Thoracic aorta (tissue), 2 donors: Measurements from ENCODE around the gene OGG1. TPM values are rescaled to one million over a fixed set of nuclear protein-coding genes. Genes with fewer than 3 reads are reported as not detected.
A peak's percentile ranks its signal among the peaks of the same experiment; 100 is the strongest.

Experiments used
- ATAC-seq: fragments of 150-250 bp; one replicate; pipeline ENCODE4 v1.8.0; 2017; ENCODE audit warnings: low read depth; ENCODE audit not compliant: insufficient number of reproducible peaks, low FRiP score
- DNase-seq: peaks from one replicate; pipeline ENCODE4 v3.0.0-alpha.2; 2020; ENCODE audit warnings: low spot score
- H3K27ac ChIP-seq, 2 donors: fragments of 200-600 bp; sonication (generic); 1 replicate in 1 of 2; 2 replicates in 1 of 2; pipeline ENCODE4 v1.5.1; 2016; ENCODE audit warnings: mild to moderate bottlenecking in 2 of 2, moderate library complexity in 2 of 2
- H3K27me3 ChIP-seq: fragments of 200-600 bp; sonication (generic); replicated peaks from 2 replicates; pipeline ENCODE4 v1.6.0; 2016; ENCODE audit warnings: mild to moderate bottlenecking; ENCODE audit not compliant: insufficient read depth
- H3K36me3 ChIP-seq: fragments of 200-600 bp; sonication (generic); one replicate; pipeline ENCODE4 v1.5.1; 2016
- H3K4me1 ChIP-seq, 2 donors: fragments of 200-600 bp; sonication (generic); 1 replicate in 1 of 2; 2 replicates in 1 of 2; pipeline versions ENCODE4 v1.5.1 to v1.6.0; 2016; ENCODE audit warnings: low read depth in 2 of 2, mild to moderate bottlenecking in 1 of 2; ENCODE audit not compliant: control insufficient read depth in 1 of 2
- H3K4me3 ChIP-seq: fragments of 200-600 bp; sonication (generic); 2 replicates; pipeline ENCODE4 v1.5.1; 2016; ENCODE audit warnings: mild to moderate bottlenecking
- H3K9me3 ChIP-seq: fragments of 200-600 bp; sonication (generic); 2 replicates; pipeline ENCODE4 v1.5.1; 2016
- CTCF ChIP-seq: fragments of 200-600 bp; sonication (generic); IDR thresholded peaks from one replicate; pipeline ENCODE4 v1.5.1; 2019; ENCODE audit warnings: antibody characterized with exemption
- total RNA-seq, 2 donors: library from RNA; depleted of rRNA; stranded (reverse); fragments of >200 nt; gene quantifications; one replicate each; pipeline versions ENCODE4 v1.1.0 to v1.2.3, GENCODE V29; 2016

OGG1 gene
- total RNA-seq, 2 donors from 2014 or later = 23.0 to 26.3 TPM

GRCh38 chr3:9729419-9729818, 20.3 kb upstream of the OGG1 start:
- Histone ChIP-seq H3K27ac (no peak overlapping the region), H3K36me3 (no peaks in the 10 kb centered on the region), H3K4me3 (no peak overlapping the region), H3K9me3 (no peaks in the 10 kb centered on the region), H3K4me1 (peaks cover 15 to 26% of the 10 kb centered on the region in 2 donors), H3K27me3 (no peaks in the 10 kb centered on the region)
- no peak for TF ChIP-seq CTCF
- ATAC-seq = no peak
- DNase-seq = no peak

- ATAC-seq (peak; percentile 65), DNase-seq (no peak)
- peaks cover 15 to 31% of the 10 kb centered on the region in 2 donors for H3K4me1 ChIP-seq
- no peaks in the 10 kb centered on the region for H3K27me3 ChIP-seq
- no peak for TF ChIP-seq CTCF
- peak overlapping the region; percentile 92 for H3K4me3 ChIP-seq
- no peaks in the 10 kb centered on the region for H3K9me3 ChIP-seq
- H3K36me3 ChIP-seq = peaks cover 4% of the 10 kb centered on the region
- H3K27ac ChIP-seq = peak overlapping the region; percentile 88 to 94
Measured at GRCh38 chr3:9730657-9731205, 19.0 kb upstream of the OGG1 start.

- Histone ChIP-seq H3K4me1 (peaks cover 15 to 31% of the 10 kb centered on the region in 2 donors), H3K36me3 (peaks cover 8% of the 10 kb centered on the region), H3K27ac (peak within 1 kb of the TSS; percentile 94 to 97), H3K9me3 (no peaks in the 10 kb centered on the region), H3K27me3 (no peaks in the 10 kb centered on the region), H3K4me3 (peak within 1 kb of the TSS; percentile 92)
- TF ChIP-seq CTCF = peak; percentile 19
- DNase-seq = peak; percentile 100
- ATAC-seq = peak; percentile 94
Measured at GRCh38 chr3:9731206-9732079, 18.3 kb upstream of the OGG1 start, which contains the start of gene BRPF1. Gene BRPF1 (plus strand): TSS chr3:9731735. CDS start chr3:9734141, 2,406 bp downstream.

- ATAC-seq (no peak), DNase-seq (no peak)
- no peak for TF ChIP-seq CTCF
- H3K36me3 ChIP-seq = peaks cover 14% of the 10 kb centered on the region
- no peaks in the 10 kb centered on the region for H3K27me3 ChIP-seq
- peaks cover 15 to 31% of the 10 kb centered on the region in 2 donors for H3K4me1 ChIP-seq
- no peaks in the 10 kb centered on the region for H3K9me3 ChIP-seq
- peak overlapping the region; percentile 92 for H3K4me3 ChIP-seq
- H3K27ac ChIP-seq = peak overlapping the region; percentile 94 to 97
Measured at GRCh38 chr3:9732080-9732739, 17.5 kb upstream of the OGG1 start.

- TF ChIP-seq CTCF = no peak
- DNase-seq (no peak), ATAC-seq (no peak)
- Histone ChIP-seq H3K27ac (no peak overlapping the region), H3K36me3 (peaks cover 20% of the 10 kb centered on the region), H3K9me3 (no peaks in the 10 kb centered on the region), H3K4me1 (peaks cover 15 to 31% of the 10 kb centered on the region in 2 donors), H3K27me3 (no peaks in the 10 kb centered on the region), H3K4me3 (peak overlapping the region; percentile 92)
Measured at GRCh38 chr3:9732740-9733115, 17.0 kb upstream of the OGG1 start.
